ENCODE measurements around the gene KRTAP9-6. TPM values are rescaled to one million over a fixed set of nuclear protein-coding genes. Genes with fewer than 3 reads are reported as not detected.
A peak's percentile ranks its signal among the peaks of the same experiment; 100 is the strongest.

KRTAP9-6 gene
- total and polyA plus RNA-seq, 2 donors (not counting 1 experiment from before 2014, with no cell fraction given), result not detected

- no peaks in the 10 kb centered on the region for H3K4me1 Mint-ChIP-seq
- Histone ChIP-seq H3K4me2 (replicated peaks; ENCODE audit: low read depth, low read length, poor library complexity, severe bottlenecking) (no peak overlapping the region), H3K36me3 (replicated peaks in 1 of 2; ENCODE audit: control extremely low read depth in 1 of 2, control insufficient read depth in 1 of 2, extremely low read depth in 1 of 2, insufficient read depth in 2 of 2, low read length in 1 of 2) (no peaks in the 10 kb centered on the region), H2AFZ (ENCODE audit: insufficient read depth, low read depth, low read length, poor library complexity, severe bottlenecking) (no peak overlapping the region), H3K9ac (ENCODE audit: low read length) (no peak overlapping the region), H4K20me1 (ENCODE audit: control insufficient read depth, insufficient read depth, low read length, poor library complexity, severe bottlenecking) (no peaks in the 10 kb centered on the region), H3K79me2 (ENCODE audit: control insufficient read depth, insufficient read depth, low read length) (no peaks in the 10 kb centered on the region), H3K27ac (ENCODE audit: low read length in 2 of 2) (no peak overlapping the region), H3K9me3 (ENCODE audit: control extremely low read depth in 1 of 3, control insufficient read depth in 2 of 3, insufficient read depth in 1 of 3, low read length in 2 of 3) (no peaks in the 10 kb centered on the region), H3K27me3 (replicated peaks in 1 of 4; ENCODE audit: control extremely low read depth in 1 of 4, control insufficient read depth in 3 of 4, insufficient read depth in 4 of 4, low read length in 3 of 4) (peaks cover 0 to 9% (median 4%) of the 10 kb centered on the region in 4 experiments), H3K4me1 (ENCODE audit: control insufficient read depth in 2 of 2, insufficient read depth in 2 of 2, low read length in 2 of 2) (no peaks in the 10 kb centered on the region), H3K4me3 (ENCODE audit: control extremely low read depth in 1 of 5, extremely low read depth in 1 of 5, insufficient read depth in 1 of 5, low read depth in 2 of 5, low read length in 4 of 5) (no peak overlapping the region)
- H3K4me3 Mint-ChIP-seq, result no peak overlapping the region
- ChIA-PET CTCF (no interaction called here), POLR2A (no interaction called here)
- H3K27ac Mint-ChIP-seq, result no peak overlapping the region
- TF ChIP-seq, protein P1, sequence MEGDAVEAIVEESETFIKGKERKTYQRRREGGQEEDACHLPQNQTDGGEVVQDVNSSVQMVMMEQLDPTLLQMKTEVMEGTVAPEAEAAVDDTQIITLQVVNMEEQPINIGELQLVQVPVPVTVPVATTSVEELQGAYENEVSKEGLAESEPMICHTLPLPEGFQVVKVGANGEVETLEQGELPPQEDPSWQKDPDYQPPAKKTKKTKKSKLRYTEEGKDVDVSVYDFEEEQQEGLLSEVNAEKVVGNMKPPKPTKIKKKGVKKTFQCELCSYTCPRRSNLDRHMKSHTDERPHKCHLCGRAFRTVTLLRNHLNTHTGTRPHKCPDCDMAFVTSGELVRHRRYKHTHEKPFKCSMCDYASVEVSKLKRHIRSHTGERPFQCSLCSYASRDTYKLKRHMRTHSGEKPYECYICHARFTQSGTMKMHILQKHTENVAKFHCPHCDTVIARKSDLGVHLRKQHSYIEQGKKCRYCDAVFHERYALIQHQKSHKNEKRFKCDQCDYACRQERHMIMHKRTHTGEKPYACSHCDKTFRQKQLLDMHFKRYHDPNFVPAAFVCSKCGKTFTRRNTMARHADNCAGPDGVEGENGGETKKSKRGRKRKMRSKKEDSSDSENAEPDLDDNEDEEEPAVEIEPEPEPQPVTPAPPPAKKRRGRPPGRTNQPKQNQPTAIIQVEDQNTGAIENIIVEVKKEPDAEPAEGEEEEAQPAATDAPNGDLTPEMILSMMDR (IDR thresholded peaks at IDR 0.05), result no peak
- no peak for TF ChIP-seq EZH2 (IDR thresholded peaks at IDR 0.05; ENCODE audit: borderline replicate concordance, insufficient read depth, low read depth, low read length, poor library complexity, severe bottlenecking)
- WGBS (ENCODE audit: insufficient coverage), result 100% methylated on average over 2 of the region's 3 CpGs
- DNase-seq, result peak; percentile 0
- no peak for ATAC-seq (ENCODE audit: low read depth)
- H3K27me3 Mint-ChIP-seq, result peaks cover 51% of the 10 kb centered on the region
- intact Hi-C loops (cut with micrococcal nuclease), result no loop called here
- no peaks in the 10 kb centered on the region for H3K9me3 Mint-ChIP-seq (ENCODE audit: insufficient read depth)
Observed at GRCh38 chr17:41278176-41278955, 13.2 kb downstream of the KRTAP9-6 start.

GRCh38 chr17:41284043-41284442 lies 18.9 kb downstream of the KRTAP9-6 start:
- Histone ChIP-seq H4K20me1 (ENCODE audit: control insufficient read depth, insufficient read depth, low read length, poor library complexity, severe bottlenecking) (no peaks in the 10 kb centered on the region), H3K36me3 (replicated peaks in 1 of 2; ENCODE audit: control extremely low read depth in 1 of 2, control insufficient read depth in 1 of 2, extremely low read depth in 1 of 2, insufficient read depth in 2 of 2, low read length in 1 of 2) (no peaks in the 10 kb centered on the region), H3K27ac (ENCODE audit: low read length in 2 of 2) (no peak overlapping the region), H3K4me1 (ENCODE audit: control insufficient read depth in 2 of 2, insufficient read depth in 2 of 2, low read length in 2 of 2) (peaks cover 0 to 4% of the 10 kb centered on the region in 2 donors), H3K9ac (ENCODE audit: low read length) (no peak overlapping the region), H3K4me3 (ENCODE audit: control extremely low read depth in 1 of 5, extremely low read depth in 1 of 5, insufficient read depth in 1 of 5, low read depth in 2 of 5, low read length in 4 of 5) (no peak overlapping the region), H3K79me2 (ENCODE audit: control insufficient read depth, insufficient read depth, low read length) (no peaks in the 10 kb centered on the region), H3K9me3 (ENCODE audit: control extremely low read depth in 1 of 3, control insufficient read depth in 2 of 3, insufficient read depth in 1 of 3, low read length in 2 of 3) (no peaks in the 10 kb centered on the region), H3K4me2 (replicated peaks; ENCODE audit: low read depth, low read length, poor library complexity, severe bottlenecking) (no peak overlapping the region), H3K27me3 (replicated peaks in 1 of 4; ENCODE audit: control extremely low read depth in 1 of 4, control insufficient read depth in 3 of 4, insufficient read depth in 4 of 4, low read length in 3 of 4) (no peaks in the 10 kb centered on the region), H2AFZ (ENCODE audit: insufficient read depth, low read depth, low read length, poor library complexity, severe bottlenecking) (no peak overlapping the region)
- H3K9me3 Mint-ChIP-seq (ENCODE audit: insufficient read depth), result no peaks in the 10 kb centered on the region
- CTCF ChIA-PET, result no interaction called here
- DNase-seq (peak; percentile 0), ATAC-seq (ENCODE audit: low read depth) (no peak)
- intact Hi-C loops (cut with micrococcal nuclease), result no loop called here
- H3K27me3 Mint-ChIP-seq, result peaks cover 34% of the 10 kb centered on the region
- WGBS (ENCODE audit: insufficient coverage), result no CpG with 5 or more reads among the region's 3 CpGs
- POLR2A ChIA-PET, result no interaction called here
- no peak overlapping the region for H3K27ac Mint-ChIP-seq
- TF ChIP-seq, protein P1 (IDR thresholded peaks at IDR 0.05), result no peak
- no peak for TF ChIP-seq EZH2 (IDR thresholded peaks at IDR 0.05; ENCODE audit: borderline replicate concordance, insufficient read depth, low read depth, low read length, poor library complexity, severe bottlenecking)
- peaks cover 3% of the 10 kb centered on the region for H3K4me1 Mint-ChIP-seq
- no peak overlapping the region for H3K4me3 Mint-ChIP-seq
